ENCODE results near the gene TMEM240. TPM values are rescaled to one million over a fixed set of nuclear protein-coding genes. Genes with fewer than 3 reads are reported as not detected.

Gene TMEM240
- total RNA-seq, 4 donors from 2014 or later = 1.3 to 5.1 (median 3.2) TPM; not detected in 1

- no peak for TF ChIP-seq CTCF (IDR thresholded peaks at IDR 0.05; ENCODE audit: low read depth)
Observed at GRCh38 chr1:1562556-1563195, 22.3 kb upstream of the TMEM240 start.

- TF ChIP-seq CTCF (IDR thresholded peaks at IDR 0.05; ENCODE audit: low read depth) = no peak
Observed at GRCh38 chr1:1561801-1562470, 21.5 kb upstream of the TMEM240 start.

- no peak for TF ChIP-seq CTCF (IDR thresholded peaks at IDR 0.05; ENCODE audit: low read depth)
Observed at GRCh38 chr1:1560178-1560577, 19.8 kb upstream of the TMEM240 start.

- TF ChIP-seq CTCF (IDR thresholded peaks at IDR 0.05; ENCODE audit: low read depth) = no peak
Observed at GRCh38 chr1:1559066-1559465, 18.6 kb upstream of the TMEM240 start.

- TF ChIP-seq CTCF (IDR thresholded peaks at IDR 0.05; ENCODE audit: low read depth) = no peak
Observed at GRCh38 chr1:1558591-1558990, 18.2 kb upstream of the TMEM240 start.

- TF ChIP-seq CTCF (IDR thresholded peaks at IDR 0.05; ENCODE audit: low read depth) = no peak
Observed at GRCh38 chr1:1556505-1556904, 16.1 kb upstream of the TMEM240 start.

- TF ChIP-seq CTCF (IDR thresholded peaks at IDR 0.05; ENCODE audit: low read depth) = no peak
Observed at GRCh38 chr1:1554926-1555915, 14.8 kb upstream of the TMEM240 start.
